ENCODE measurements around the gene PNPLA7.

PNPLA7 gene

DNA sequence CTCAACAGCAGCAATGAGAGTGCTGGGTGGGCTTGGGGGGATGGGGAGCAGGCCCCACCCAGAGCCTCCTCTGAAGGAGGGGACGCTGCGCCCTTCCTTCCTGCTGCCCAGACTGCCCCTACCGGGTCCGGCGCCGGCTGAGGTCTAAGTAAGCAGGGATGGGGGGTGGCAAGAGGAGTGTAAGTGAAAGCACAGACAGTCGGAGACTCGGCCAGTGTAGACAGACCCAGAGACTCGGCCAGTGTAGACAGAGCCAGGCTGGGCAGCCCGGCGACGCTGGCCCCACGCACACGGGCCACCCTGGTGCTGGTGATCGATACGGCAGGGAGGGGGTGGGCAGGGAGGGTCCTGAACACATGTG, 101.6 kb downstream of the PNPLA7 start:
- POLR2A ChIA-PET (ENCODE audit: low non-redundant PET), result interaction anchor here (0.6 kb wide), 1 partner anchor 102 kb away, joined by 3 read pairs; the partner anchor contains the start of gene PNPLA7
- TF ChIP-seq CTCF (conservative IDR thresholded peaks at IDR 0.05; ENCODE audit: low read depth), result no peak
- peak overlapping the region; percentile 31 for H3K27ac ChIP-seq
- CTCF ChIA-PET, result no interaction called here
- no peak for DNase-seq (ENCODE audit: low spot score)

GRCh38 chr9:137447722-137448601, 102.2 kb downstream of the PNPLA7 start:
- no peak for DNase-seq (ENCODE audit: low spot score)
- TF ChIP-seq CTCF (conservative IDR thresholded peaks at IDR 0.05; ENCODE audit: low read depth), result no peak
- H3K27ac ChIP-seq, result peak overlapping the region; percentile 40
- CTCF ChIA-PET, result interaction anchor here (0.6 kb wide), 1 partner anchor 57 kb away, joined by 3 read pairs; no protein-coding TSS in a partner anchor
- POLR2A ChIA-PET (ENCODE audit: low non-redundant PET), result interaction anchor here (0.6 kb wide), 1 partner anchor 102 kb away, joined by 3 read pairs; the partner anchor contains the start of gene PNPLA7

DNA sequence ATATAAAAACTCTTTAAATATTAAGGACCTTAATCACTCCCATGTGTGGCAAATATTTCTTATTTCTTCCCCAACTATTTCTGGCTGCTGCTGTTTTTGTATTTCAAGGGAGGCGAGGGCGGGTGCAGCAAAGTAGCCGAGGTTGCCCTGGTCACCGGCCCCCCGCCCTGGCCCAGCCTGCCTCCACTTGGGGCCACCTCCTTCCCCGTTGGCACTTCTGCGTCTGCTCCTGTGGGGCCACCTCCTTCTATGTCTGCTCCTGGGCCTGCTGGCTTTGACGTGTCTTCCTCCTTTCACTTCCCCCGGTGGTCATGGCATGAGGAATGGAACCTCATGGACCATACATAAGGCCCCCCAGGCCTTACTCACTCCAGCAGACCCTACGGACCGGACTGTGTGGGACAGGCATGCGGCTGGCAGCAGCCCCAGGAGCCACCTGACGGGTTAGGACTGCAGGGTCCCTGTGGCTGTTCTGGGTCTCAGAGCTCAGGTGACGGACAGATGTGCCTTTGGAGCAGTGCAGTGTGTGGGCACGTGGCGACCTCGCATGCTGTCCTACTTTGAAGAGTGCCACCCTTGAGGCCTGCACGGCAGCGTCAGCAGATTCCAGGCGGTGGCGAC, 103.2 kb downstream of the PNPLA7 start:
- no peak for DNase-seq (ENCODE audit: low spot score)
- peak overlapping the region; percentile 40 for H3K27ac ChIP-seq
- no peak for TF ChIP-seq CTCF (conservative IDR thresholded peaks at IDR 0.05; ENCODE audit: low read depth)
- ChIA-PET POLR2A (ENCODE audit: low non-redundant PET) (no interaction called here), CTCF (interaction anchor here (0.8 to 2.5 kb wide), 5 partner anchors 10 to 165 kb away, joined by 6 to 13 read pairs (median 10); partner anchors contain the start of genes EXD3, NOXA1 and NRARP)

DNA sequence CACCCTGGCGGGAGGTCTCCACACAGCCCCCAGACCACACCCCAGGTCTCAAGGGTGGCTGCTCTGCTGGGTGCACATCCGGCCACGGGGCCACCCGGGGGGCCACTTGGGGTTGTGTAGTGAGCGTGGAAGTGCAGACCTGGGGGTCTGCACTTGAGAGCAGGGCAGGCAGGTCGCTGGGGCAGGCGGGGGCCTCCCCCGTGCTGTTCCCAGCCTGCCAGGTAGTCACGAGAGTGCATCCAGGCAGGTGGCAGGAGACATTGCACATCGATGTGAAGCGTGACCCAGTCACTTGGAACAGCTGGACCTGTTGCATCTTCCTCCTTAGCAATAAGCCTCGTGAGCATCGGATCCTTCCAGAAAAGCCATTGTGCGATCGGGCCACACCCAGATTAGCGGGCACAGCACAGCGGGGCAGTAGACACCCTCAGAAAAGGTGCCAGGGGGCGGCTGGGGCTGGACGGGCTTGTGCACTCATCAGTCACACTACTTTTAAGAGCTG, 104.2 kb downstream of the PNPLA7 start:
- peak overlapping the region; percentile 40 for H3K27ac ChIP-seq
- POLR2A ChIA-PET (ENCODE audit: low non-redundant PET), result no interaction called here
- no peak for TF ChIP-seq CTCF (conservative IDR thresholded peaks at IDR 0.05; ENCODE audit: low read depth)
- CTCF ChIA-PET, result interaction anchor here (0.6 to 2.6 kb wide), 18 partner anchors 9 to 871 kb away, joined by 3 to 13 read pairs (median 6); partner anchors contain the start of genes EXD3, NOXA1 and NRARP
- DNase-seq (ENCODE audit: low spot score), result no peak

GRCh38 chr9:137445275-137445807, 104.9 kb downstream of the PNPLA7 start:
- POLR2A ChIA-PET (ENCODE audit: low non-redundant PET), result no interaction called here
- TF ChIP-seq CTCF (conservative IDR thresholded peaks at IDR 0.05; ENCODE audit: low read depth), result peak; percentile 99
- peak; percentile 87 for DNase-seq (ENCODE audit: low spot score)
- CTCF ChIA-PET, result interaction anchor here (0.5 to 2.6 kb wide), 30 partner anchors 8 to 870 kb away, joined by 3 to 13 read pairs (median 4); partner anchors contain the start of genes EXD3, NOXA1, NRARP and PNPLA7
- H3K27ac ChIP-seq, result peak overlapping the region; percentile 40

Data from RWPE1 (cell line).